Liver (tissue), 9 donors: Measurements from ENCODE around the gene ITFG1. TPM values are rescaled to one million over a fixed set of nuclear protein-coding genes. Genes with fewer than 3 reads are reported as not detected.
"Not testable (repeated sequence)": the region's sequence is repeated elsewhere in the genome, so short reads cannot be mapped to it uniquely, and the experiment has no call there.

Experiments
- DNase-seq: peaks from one replicate; pipeline ENCODE4 v3.0.0-alpha.2; 2017; ENCODE audit warnings: low spot score
- H3K27ac ChIP-seq, 2 donors: one replicate each; pipeline ENCODE4 v1.7.0; 2013; ENCODE audit warnings: inconsistent platforms in 2 of 2, low read length in 2 of 2, control low read depth in 1 of 2, low read depth in 1 of 2, mild to moderate bottlenecking in 1 of 2
- H3K27me3 ChIP-seq, 4 donors: one replicate each; pipeline versions ENCODE4 v1.6.1 to v1.7.0; 2013; ENCODE audit warnings: low read length in 3 of 4, inconsistent platforms in 1 of 4, mild to moderate bottlenecking in 1 of 4, moderate library complexity in 1 of 4; ENCODE audit not compliant: control insufficient read depth in 4 of 4, insufficient read depth in 4 of 4
- H3K36me3 ChIP-seq, 4 donors: one replicate each; pipeline versions ENCODE4 v1.6.1 to v1.7.0; 2013; ENCODE audit warnings: low read length in 3 of 4, mild to moderate bottlenecking in 3 of 4, low read depth in 1 of 4, moderate library complexity in 1 of 4; ENCODE audit not compliant: control insufficient read depth in 4 of 4, insufficient read depth in 3 of 4
- H3K4me1 ChIP-seq, 4 donors: one replicate each; pipeline versions ENCODE4 v1.6.1 to v1.7.0; 2013; ENCODE audit warnings: low read length in 3 of 4, mild to moderate bottlenecking in 3 of 4, moderate library complexity in 1 of 4; ENCODE audit not compliant: control insufficient read depth in 4 of 4, insufficient read depth in 4 of 4
- H3K4me3 ChIP-seq, 3 donors: one replicate each; pipeline versions ENCODE4 v1.6.1 to v1.7.0; 2013; ENCODE audit warnings: low read length in 3 of 3, control low read depth in 1 of 3, low read depth in 1 of 3, mild to moderate bottlenecking in 1 of 3
- H3K9ac ChIP-seq, 2 donors: one replicate each; pipeline ENCODE4 v1.7.0; 2013; ENCODE audit warnings: low read length in 2 of 2, mild to moderate bottlenecking in 2 of 2, moderate library complexity in 2 of 2, control low read depth in 1 of 2, low read depth in 1 of 2
- H3K9me3 ChIP-seq, 4 donors: one replicate each; pipeline versions ENCODE4 v1.6.1 to v1.7.0; 2013; ENCODE audit warnings: low read length in 3 of 4; ENCODE audit not compliant: control insufficient read depth in 4 of 4
- FOXA1 ChIP-seq: IDR thresholded peaks from 2 replicates; pipeline ENCODE4 v1.6.1; 2016; ENCODE audit warnings: antibody characterized with exemption
- GABPA ChIP-seq, 2 donors: IDR thresholded peaks in 1 of 2; conservative IDR thresholded peaks in 1 of 2; 2 replicates each; pipeline ENCODE4 v1.6.1; 2016; ENCODE audit warnings: antibody characterized with exemption in 2 of 2, mild to moderate bottlenecking in 1 of 2, moderate library complexity in 1 of 2
- NR2F2 ChIP-seq: IDR thresholded peaks from 2 replicates; pipeline ENCODE4 v1.6.1; 2016; ENCODE audit warnings: antibody characterized with exemption
- TAF1 ChIP-seq: conservative IDR thresholded peaks from 2 replicates; pipeline ENCODE4 v1.6.1; 2016; ENCODE audit warnings: antibody characterized with exemption, mild to moderate bottlenecking
- whole genome bisulfite sequencing: extraction: QIAGEN DNeasy Blood & Tissue Kit; methylation state at CpG from one replicate; pipeline ENCODE4 v1.1.7; 2013; 5-methylcytosine and 5-hydroxymethylcytosine counted together
- polyA plus RNA-seq, 2 donors: library from polyadenylated mRNA; stranded (reverse) in 1 of 2; unstranded in 1 of 2; fragments of 200-250 nt in 1 of 2; fragments of >200 nt in 1 of 2; fragmentation: Nextera tagmentation in 1 of 2; extraction: Ambion mirVana in 1 of 2; gene quantifications; one replicate each; pipeline versions ENCODE4 v1.2.1 to v1.2.3, GENCODE V29; 2013 to 2015
- total RNA-seq, 2 donors: library from RNA; depleted of rRNA; stranded (reverse); fragments of >200 nt; gene quantifications; one replicate each; pipeline ENCODE4 v1.2.3, GENCODE V29; 2014
- TF ChIP-seq, protein P1 (sequence below): IDR thresholded peaks from 2 replicates; pipeline ENCODE4 v1.6.1; 2016; ENCODE audit warnings: antibody characterized with exemption, mild to moderate bottlenecking
- TF ChIP-seq, protein P2 (sequence below): IDR thresholded peaks from 2 replicates; pipeline ENCODE4 v1.6.1; 2016; ENCODE audit warnings: antibody characterized with exemption
- TF ChIP-seq, protein P3 (sequence below): IDR thresholded peaks from 2 replicates; pipeline ENCODE4 v1.6.1; 2016; ENCODE audit warnings: antibody characterized with exemption
- donor health status: healthy.
- donor health status: healthy.
- donor health status: healthy.
- donor health status: healthy.
- donor health status: healthy.

The ITFG1 gene
- total and polyA plus RNA-seq, 4 donors, result 31.1 to 51.0 (median 36.5) TPM

DNA sequence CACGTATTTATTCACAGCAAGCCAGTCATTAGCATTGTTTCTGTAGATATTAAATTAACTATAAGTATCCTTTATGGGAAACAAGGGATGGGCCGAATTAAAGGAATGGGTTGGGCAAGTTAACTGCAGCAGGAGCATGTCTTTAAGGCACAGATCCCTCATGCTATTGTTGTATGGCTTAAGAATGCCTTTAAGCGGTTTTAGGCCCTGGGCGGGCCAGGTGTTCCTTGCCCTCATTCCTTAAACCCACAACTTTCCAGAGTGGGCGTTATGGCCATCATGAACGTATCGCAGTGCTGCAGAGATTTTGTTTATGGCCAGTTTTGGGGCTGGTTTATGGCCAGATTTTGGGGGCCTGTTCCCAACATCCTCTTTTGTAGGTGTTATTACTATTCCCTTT is 9.3 kb upstream of the ITFG1 start (continued):
- TF ChIP-seq, protein P1, sequence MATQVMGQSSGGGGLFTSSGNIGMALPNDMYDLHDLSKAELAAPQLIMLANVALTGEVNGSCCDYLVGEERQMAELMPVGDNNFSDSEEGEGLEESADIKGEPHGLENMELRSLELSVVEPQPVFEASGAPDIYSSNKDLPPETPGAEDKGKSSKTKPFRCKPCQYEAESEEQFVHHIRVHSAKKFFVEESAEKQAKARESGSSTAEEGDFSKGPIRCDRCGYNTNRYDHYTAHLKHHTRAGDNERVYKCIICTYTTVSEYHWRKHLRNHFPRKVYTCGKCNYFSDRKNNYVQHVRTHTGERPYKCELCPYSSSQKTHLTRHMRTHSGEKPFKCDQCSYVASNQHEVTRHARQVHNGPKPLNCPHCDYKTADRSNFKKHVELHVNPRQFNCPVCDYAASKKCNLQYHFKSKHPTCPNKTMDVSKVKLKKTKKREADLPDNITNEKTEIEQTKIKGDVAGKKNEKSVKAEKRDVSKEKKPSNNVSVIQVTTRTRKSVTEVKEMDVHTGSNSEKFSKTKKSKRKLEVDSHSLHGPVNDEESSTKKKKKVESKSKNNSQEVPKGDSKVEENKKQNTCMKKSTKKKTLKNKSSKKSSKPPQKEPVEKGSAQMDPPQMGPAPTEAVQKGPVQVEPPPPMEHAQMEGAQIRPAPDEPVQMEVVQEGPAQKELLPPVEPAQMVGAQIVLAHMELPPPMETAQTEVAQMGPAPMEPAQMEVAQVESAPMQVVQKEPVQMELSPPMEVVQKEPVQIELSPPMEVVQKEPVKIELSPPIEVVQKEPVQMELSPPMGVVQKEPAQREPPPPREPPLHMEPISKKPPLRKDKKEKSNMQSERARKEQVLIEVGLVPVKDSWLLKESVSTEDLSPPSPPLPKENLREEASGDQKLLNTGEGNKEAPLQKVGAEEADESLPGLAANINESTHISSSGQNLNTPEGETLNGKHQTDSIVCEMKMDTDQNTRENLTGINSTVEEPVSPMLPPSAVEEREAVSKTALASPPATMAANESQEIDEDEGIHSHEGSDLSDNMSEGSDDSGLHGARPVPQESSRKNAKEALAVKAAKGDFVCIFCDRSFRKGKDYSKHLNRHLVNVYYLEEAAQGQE, result no peak
- TF ChIP-seq, protein P2, sequence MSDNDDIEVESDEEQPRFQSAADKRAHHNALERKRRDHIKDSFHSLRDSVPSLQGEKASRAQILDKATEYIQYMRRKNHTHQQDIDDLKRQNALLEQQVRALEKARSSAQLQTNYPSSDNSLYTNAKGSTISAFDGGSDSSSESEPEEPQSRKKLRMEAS, result no peak
- TF ChIP-seq TAF1, result no peak

DNA sequence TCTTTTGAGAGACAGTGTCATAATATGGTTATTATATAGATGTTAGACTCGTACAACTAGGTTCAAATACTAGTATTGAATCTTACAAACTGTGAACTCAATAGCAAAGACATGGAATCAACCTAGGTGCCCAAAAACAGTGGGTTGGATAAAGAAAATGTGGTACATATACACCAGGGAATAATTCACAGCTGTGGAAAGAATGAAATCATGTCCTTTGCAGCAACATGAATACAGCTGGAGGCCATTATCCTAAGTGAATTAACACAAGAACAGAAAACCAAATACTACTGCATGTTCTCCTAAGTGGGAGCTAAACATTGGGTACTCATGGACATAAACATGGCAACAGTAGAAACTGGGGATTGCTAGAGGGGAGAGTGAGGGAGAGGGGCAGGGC is 8.4 kb upstream of the ITFG1 start:
- Histone ChIP-seq H3K4me1 (peaks cover 0 to 6% (median 0%) of the 10 kb centered on the region in 4 donors), H3K9me3 (no peaks in the 10 kb centered on the region), H3K4me3 (no peak overlapping the region), H3K27ac (no peak overlapping the region), H3K36me3 (no peaks in the 10 kb centered on the region), H3K27me3 (no peaks in the 10 kb centered on the region), H3K9ac (no peak overlapping the region)
- no peak for DNase-seq
- TF ChIP-seq GABPA (IDR thresholded peaks at IDR 0.05 in 1 of 2, conservative IDR thresholded peaks at IDR 0.05 in 1 of 2) (no peak), NR2F2 (no peak), TAF1 (no peak)
- TF ChIP-seq, protein P2, result no peak
- TF ChIP-seq, protein P3, sequence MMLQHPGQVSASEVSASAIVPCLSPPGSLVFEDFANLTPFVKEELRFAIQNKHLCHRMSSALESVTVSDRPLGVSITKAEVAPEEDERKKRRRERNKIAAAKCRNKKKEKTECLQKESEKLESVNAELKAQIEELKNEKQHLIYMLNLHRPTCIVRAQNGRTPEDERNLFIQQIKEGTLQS, result no peak
- 95% methylated on average over 1 of the region's 1 CpG for WGBS

DNA sequence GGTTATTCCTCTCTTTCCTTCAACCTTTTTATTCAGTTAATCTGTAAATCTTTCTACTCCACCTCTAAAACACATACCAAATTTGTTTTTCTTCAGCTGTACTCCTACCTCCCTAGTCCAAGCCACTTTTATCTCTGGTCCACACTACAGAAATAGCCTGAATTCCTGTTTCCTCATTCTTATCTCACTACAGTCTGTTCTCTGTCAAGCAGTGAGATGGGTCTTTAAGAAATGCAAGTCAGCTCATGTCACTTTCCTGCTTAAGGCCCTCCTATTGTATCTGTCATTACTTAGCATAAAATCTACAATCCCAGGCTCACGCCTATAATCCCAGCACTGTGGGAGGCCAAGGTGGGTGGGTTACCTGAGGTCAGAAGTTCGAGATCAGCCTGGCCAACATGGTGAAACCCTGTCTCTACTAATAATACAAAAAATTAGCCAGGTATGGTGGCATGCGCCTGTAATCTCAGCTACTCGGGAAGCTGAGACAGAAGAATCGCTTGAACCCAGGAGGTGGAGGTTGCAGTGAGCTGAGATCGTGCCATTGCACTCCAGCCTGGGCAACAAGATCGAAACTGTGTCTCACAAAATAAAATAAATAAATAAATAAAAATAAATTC is 7.3 kb upstream of the ITFG1 start:
- 89% methylated on average over 7 of the region's 7 CpGs for WGBS
- H3K4me3 ChIP-seq, H3K9ac ChIP-seq, H3K27ac ChIP-seq, DNase-seq, H3K4me1 ChIP-seq, H3K27me3 ChIP-seq, H3K9me3 ChIP-seq, H3K36me3 ChIP-seq: not testable (repeated sequence)
- TF ChIP-seq NR2F2, result peak; percentile 19

DNA sequence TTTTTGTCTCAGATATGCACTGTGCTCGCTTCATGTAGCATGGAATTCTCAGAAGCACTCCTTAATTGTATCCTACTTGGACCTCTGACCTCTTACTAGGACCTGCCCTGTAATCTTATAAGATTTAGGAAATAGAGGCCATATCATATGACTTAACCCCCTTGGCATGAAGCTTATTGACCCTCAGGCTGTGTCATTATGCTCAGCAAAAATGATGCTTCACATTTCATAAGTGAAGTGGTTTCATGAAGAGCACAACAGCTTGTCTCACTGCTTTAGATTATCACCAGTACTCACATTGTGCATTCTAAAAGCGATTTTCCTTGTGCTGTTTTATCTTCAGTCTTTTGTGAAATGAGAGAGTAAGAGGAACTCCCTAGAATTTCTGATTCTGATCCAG is 6.6 kb upstream of the ITFG1 start:
- H3K27me3 ChIP-seq, result no peaks in the 10 kb centered on the region
- no peaks in the 10 kb centered on the region for H3K9me3 ChIP-seq
- WGBS, result 86% methylated on average over 2 of the region's 2 CpGs
- H3K27ac ChIP-seq, result no peak overlapping the region
- no peak overlapping the region for H3K9ac ChIP-seq
- no peak overlapping the region for H3K4me3 ChIP-seq
- H3K36me3 ChIP-seq, result no peaks in the 10 kb centered on the region
- no peak for DNase-seq
- TF ChIP-seq, protein P3, result no peak
- TF ChIP-seq FOXA1, result no peak
- peaks cover 0 to 12% (median under 1%) of the 10 kb centered on the region in 4 donors for H3K4me1 ChIP-seq
